ENCODE data around the gene CLDN3. TPM values are rescaled to one million over a fixed set of nuclear protein-coding genes. Genes with fewer than 3 reads are reported as not detected.

Gene CLDN3
- total RNA-seq, 4 donors from 2014 or later: not detected

- TF ChIP-seq CTCF (IDR thresholded peaks at IDR 0.05; ENCODE audit: low read depth): no peak
Observed at GRCh38 chr7:73802459-73802858, 32.4 kb upstream of the CLDN3 start.

GRCh38 chr7:73801577-73801976 is 31.5 kb upstream of the CLDN3 start:
- no peak for TF ChIP-seq CTCF (IDR thresholded peaks at IDR 0.05; ENCODE audit: low read depth)

GRCh38 chr7:73799282-73800141 is 29.4 kb upstream of the CLDN3 start:
- no peak for TF ChIP-seq CTCF (IDR thresholded peaks at IDR 0.05; ENCODE audit: low read depth)

- TF ChIP-seq CTCF (IDR thresholded peaks at IDR 0.05; ENCODE audit: low read depth): no peak
Observed at GRCh38 chr7:73789051-73789450, 19.0 kb upstream of the CLDN3 start.

- no peak for TF ChIP-seq CTCF (IDR thresholded peaks at IDR 0.05; ENCODE audit: low read depth)
Observed at GRCh38 chr7:73786588-73786987, 16.5 kb upstream of the CLDN3 start.

GRCh38 chr7:73779517-73779916 is 9.4 kb upstream of the CLDN3 start:
- TF ChIP-seq CTCF (IDR thresholded peaks at IDR 0.05; ENCODE audit: low read depth): no peak

- no peak for TF ChIP-seq CTCF (IDR thresholded peaks at IDR 0.05; ENCODE audit: low read depth)
Observed at GRCh38 chr7:73778801-73779389, 8.8 kb upstream of the CLDN3 start.

Measured in subcutaneous adipose tissue (tissue), 4 donors.